HG03135 (cell line): ENCODE measurements around the gene OCEL1.
A peak's percentile ranks its signal among the peaks of the same experiment; 100 is the strongest.
"Not testable (repeated sequence)": the region's sequence is repeated elsewhere in the genome, so short reads cannot be mapped to it uniquely, and the experiment has no call there.

ENCODE experiments used
- ATAC-seq: cut with Tn5 transposase; IDR thresholded peaks from one replicate; pipeline ENCODE4 v1.9.1; 2021; ENCODE audit warnings: mild to moderate bottlenecking, moderate library complexity; ENCODE audit not compliant: unreplicated experiment

Gene OCEL1

DNA sequence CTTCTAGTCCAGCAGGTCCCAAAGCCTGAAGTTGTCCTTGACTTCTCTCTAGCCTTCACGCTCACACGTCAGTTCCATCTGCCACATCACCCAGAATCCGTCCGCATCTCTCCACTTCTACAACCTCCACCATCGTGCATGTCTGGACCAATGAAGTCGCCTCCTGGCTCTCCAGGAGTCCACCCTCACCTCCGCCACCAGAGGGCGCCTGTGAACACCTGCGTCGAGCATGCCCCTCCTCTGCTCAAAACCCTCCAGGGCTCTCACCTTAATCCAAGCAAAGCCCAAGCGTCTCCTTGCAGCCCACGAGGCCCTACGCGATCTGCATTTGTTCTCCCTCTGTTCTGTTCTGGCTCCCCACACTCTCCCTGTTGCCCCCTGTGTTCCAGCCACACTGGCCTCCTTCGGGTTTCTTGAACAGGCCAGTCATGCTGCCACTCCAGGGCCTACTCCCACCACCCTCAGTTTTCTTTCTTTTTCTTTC, 34.9 kb downstream of the OCEL1 start:
- ATAC-seq: no peak

DNA sequence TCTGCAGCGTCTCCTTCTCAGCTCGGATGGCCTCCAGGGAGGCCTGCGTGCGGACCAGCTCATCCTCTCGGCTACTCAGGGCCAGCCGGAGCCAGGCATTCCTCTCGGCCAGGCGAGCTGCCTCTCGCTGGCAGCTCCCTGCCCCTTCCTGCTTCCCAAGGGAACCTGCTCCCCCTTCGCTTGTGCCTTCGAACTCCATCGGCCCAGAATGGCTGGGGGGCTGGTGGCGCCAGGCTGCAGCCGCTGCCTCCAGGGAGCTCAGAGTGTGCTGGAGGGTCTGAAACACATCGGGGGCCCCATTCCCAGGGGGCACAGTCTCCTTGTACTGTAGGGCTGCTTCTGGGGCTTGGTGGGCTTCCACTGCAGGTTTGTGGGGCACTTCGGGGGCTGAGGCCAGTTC, 36.5 kb downstream of the OCEL1 start:
- no peak for ATAC-seq

DNA sequence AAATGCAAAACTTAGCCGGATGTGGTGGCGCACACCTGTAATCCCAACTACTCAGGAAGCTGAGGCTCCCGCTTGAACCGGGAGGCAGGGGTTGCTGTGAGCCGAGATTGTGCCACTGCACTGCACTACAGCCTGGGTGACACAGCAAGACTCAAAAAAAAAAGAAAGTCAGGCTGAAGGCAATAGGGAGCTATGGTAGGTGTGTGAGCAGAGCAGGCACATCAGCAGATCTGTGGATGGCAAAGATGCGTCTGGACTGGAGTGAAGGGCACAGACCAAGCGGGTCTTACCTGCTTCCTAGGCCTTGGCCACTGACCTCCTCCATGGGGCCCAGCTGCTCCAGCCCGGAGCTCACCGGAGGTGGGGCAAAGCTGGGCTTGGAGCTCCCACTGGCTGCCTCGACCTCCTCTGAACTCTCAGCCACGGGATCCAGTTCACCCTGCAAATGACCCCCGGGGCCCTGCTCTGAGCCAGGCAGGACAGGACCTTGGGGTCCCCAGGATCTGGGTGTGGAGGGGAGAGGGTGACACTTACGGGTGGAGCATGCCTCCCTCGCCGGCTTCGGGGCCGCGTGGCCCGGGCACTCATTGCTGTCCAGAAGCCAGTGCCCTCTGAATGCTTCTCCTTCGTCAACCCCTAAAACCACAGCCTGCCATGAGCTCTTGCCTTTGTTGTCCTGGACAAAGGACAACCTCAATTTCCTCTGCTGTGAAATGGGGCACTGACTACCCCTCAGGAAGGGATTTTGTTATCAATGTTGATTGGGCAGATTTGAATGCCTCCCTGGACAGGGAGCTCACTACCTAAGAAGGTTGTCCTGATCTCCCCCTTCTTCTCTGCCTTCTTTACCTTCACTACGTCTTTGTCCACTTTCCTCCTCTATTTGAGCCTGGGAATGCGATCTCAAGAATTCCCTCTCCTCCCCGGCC, 38.0 kb downstream of the OCEL1 start:
- no peak for ATAC-seq

DNA sequence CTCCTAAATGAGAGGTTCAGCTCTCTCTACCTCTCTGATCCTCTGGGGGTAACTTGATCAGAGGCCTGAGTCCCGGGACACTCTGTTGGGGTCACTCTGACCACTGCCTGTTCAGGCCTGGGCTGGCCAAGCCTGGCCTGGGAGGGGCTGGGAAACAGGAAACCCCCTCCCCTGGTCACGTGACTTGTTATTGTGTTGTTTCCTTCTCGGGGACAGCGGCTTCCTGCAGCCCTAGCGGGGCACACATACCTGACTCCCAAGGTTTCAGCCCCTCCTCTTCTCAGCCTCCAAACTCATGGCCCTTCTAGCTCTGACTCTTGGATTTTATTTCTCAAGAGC, 38.6 kb downstream of the OCEL1 start, which contains the start of gene USHBP1:
Gene USHBP1, minus strand, starts transcription at position 105 of the 339 bp plus-strand sequence. CDS start 446 bp downstream, outside the sequence.
- no peak for ATAC-seq

DNA sequence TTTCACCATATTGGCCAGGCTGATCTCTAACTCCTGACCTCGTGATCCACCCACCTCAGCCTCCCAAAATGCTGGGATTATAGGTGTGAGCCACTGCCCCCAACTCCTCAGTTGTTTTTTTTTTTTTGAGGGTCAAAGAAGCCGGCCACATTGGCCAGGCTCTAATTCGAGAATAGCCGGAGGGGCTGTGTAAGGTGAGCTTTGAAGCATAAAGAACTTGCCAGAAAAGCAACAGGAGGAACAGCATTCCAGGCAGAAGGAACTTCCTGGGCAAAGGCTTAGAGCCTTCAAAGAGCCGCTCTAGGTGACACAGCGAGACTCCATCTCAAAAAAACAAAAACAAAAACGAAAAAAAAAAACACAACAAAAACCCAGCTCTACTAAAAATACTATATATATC, 40.0 kb downstream of the OCEL1 start:
- ATAC-seq: no peak

DNA sequence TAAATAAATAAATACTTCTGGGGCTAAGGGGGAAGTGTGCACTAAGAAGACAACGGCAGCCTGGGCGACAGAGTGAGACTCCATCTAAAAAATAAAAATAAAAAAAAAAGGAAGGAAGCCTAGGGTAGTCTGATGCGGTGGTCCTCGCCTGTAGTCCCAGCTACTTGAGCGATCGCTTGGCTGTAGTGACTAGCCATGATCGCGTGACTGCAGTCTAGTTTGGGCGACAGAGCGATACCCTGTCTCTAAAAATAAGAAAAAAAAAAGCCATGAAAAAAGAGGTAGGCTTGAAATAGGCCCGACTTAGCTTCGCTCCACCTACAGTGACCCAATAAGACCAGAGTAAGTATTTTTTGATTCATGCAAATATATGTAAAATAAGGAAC, 40.6 kb downstream of the OCEL1 start:
- ATAC-seq: peak; percentile 23

DNA sequence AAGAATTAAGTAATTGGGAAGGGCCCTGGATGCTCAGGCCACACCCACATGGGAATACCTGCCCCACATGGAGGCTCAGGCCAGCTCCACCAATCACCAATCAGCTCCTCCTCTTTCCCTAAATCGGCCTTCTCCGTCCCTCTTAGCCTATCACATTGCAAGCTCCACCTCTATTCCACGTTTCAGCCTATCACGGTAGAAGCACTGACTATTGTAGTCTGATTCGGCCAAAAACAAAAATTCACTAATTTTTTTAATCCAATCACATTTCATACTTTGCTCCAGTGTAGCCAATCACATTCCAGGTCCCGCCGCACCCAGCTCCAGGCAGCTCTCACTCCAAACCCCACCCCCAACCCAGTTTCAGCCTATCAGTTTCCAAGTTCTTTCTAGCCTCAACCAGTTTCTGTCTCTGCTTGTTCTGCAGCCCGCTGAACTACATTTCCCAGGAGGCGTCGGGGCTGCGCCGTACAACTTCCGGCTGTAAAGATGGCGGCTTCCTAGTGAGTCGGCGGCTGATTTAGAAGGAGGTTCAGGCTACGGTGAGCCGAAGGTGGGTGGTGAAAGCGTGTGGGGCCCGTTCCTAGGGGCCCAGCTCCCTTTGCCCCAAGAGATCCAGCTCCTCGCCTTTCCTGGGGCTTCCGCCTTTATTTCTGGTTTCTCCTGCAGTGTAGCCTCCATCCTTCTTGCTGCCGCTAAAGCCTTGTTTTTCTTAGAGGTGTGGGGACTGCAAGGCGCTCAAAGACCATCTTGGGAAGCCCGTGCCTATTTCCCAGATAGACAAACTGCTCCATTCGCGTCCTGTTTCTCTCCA, 41.2 kb downstream of the OCEL1 start, which contains the start of gene BABAM1:
Gene BABAM1, plus strand, starts transcription at position 469 of the 814 bp plus-strand sequence. CDS start 1,364 bp downstream, outside the sequence.
- peak; percentile 88 for ATAC-seq

DNA sequence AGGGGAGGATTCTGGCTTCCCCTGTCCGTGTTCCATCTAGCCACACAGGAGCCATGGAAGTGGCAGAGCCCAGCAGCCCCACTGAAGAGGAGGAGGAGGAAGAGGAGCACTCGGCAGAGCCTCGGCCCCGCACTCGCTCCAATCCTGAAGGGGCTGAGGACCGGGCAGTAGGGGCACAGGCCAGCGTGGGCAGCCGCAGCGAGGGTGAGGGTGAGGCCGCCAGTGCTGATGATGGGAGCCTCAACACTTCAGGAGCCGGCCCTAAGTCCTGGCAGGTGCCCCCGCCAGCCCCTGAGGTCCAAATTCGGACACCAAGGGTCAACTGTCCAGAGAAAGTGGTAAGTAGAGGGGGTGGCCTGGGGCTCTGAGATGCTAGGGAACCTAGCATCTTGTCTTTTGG, 42.7 kb downstream of the OCEL1 start:
- no peak for ATAC-seq

DNA sequence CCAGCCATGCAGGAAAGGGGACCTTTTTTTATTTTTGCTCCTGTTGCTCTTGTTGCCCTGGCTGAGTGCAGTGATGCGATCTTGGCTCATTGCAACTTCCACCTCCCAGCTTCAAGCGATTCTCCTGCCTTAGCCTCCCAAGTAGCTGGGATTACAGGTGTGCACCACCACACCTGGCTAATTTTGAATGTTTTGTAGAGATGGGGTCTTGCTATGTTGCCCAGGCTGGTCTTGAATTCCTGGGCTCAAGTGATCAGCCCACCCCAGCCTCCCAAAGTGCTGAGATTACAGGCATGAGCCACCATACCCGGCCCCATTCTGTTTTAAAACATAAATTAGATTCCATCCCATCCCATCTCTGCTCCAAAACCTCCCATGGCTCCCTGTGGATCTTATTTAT, 48.9 kb downstream of the OCEL1 start:
- ATAC-seq: not testable (repeated sequence)

DNA sequence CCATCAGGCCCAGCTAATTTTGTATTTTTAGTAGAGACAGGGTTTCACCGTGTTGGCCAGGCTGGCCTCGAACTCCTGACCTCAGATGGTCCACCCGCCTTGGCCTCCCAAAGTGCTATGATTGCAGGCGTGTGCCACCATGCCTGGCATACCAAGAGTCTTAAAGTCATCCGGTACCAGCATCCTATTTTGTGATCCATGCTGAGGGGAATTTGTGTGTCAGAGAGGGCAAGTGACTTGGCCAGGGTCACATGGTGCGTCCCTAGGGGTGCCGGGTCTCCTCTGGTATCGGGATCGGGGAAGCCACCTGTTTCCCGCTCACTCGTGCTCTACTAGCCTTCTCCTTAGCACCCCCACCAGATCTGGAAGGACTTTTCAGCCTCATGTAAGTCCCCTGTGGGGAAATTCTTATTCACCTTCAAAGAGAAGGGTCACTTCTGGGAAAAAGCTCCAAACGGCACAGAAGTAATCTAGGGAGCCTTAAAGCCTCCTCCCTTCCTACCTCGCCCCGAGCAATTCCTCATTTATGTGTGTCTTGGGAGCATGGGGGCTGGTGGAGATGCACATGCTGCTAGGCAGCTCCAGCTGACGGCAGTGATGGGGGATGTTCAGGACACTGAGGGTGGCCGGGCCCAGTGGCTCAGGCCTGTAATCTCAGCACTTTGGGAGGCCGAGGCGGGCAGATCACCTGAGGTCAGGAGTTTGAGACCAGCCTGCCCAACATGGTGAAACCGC, 49.6 kb downstream of the OCEL1 start:
- ATAC-seq: no peak
